Measurements from ENCODE around the gene LOXHD1. TPM values are rescaled to one million over a fixed set of nuclear protein-coding genes. Genes with fewer than 3 reads are reported as not detected.

The LOXHD1 gene
- total and polyA plus RNA-seq, 2 donors (not counting 1 experiment from before 2014, with no cell fraction given) = not detected

DNA sequence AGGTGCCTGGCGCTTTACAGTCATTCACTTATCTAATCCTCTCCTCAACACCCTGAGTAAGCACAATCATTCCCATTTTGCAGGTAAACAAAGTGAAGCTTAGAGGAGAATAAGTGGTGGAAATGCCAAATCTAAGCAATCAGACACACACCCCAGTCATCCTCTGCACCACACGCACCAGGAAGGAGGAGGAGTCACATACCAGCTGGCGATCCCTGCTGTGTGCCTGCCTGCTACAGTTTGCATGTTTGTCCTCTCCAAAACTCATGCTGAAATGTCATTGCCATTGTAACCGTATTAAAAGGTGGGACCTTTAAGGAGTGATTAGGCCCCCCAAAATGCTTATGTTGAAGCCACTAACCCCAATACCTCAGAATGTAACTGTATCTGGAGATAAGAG is 93.7 kb downstream of the LOXHD1 start:
- no peaks in the 10 kb centered on the region for H3K4me1 Mint-ChIP-seq
- Histone ChIP-seq H3K4me2 (replicated peaks; ENCODE audit: low read depth, low read length, poor library complexity, severe bottlenecking) (no peak overlapping the region), H3K4me3 (ENCODE audit: control extremely low read depth in 1 of 5, extremely low read depth in 1 of 5, insufficient read depth in 1 of 5, low read depth in 2 of 5, low read length in 4 of 5) (no peak overlapping the region), H3K4me1 (ENCODE audit: control insufficient read depth in 2 of 2, insufficient read depth in 2 of 2, low read length in 2 of 2) (no peaks in the 10 kb centered on the region), H3K27me3 (replicated peaks in 1 of 4; ENCODE audit: control extremely low read depth in 1 of 4, control insufficient read depth in 3 of 4, insufficient read depth in 4 of 4, low read length in 3 of 4) (no peaks in the 10 kb centered on the region), H3K9ac (ENCODE audit: low read length) (no peak overlapping the region), H3K36me3 (replicated peaks in 1 of 2; ENCODE audit: control extremely low read depth in 1 of 2, control insufficient read depth in 1 of 2, extremely low read depth in 1 of 2, insufficient read depth in 2 of 2, low read length in 1 of 2) (no peaks in the 10 kb centered on the region), H3K9me3 (ENCODE audit: control extremely low read depth in 1 of 3, control insufficient read depth in 2 of 3, insufficient read depth in 1 of 3, low read length in 2 of 3) (no peaks in the 10 kb centered on the region), H2AFZ (ENCODE audit: insufficient read depth, low read depth, low read length, poor library complexity, severe bottlenecking) (no peak overlapping the region), H4K20me1 (ENCODE audit: control insufficient read depth, insufficient read depth, low read length, poor library complexity, severe bottlenecking) (no peaks in the 10 kb centered on the region), H3K27ac (ENCODE audit: low read length in 2 of 2) (no peak overlapping the region), H3K79me2 (ENCODE audit: control insufficient read depth, insufficient read depth, low read length) (no peaks in the 10 kb centered on the region)
- CTCF ChIA-PET = no interaction called here
- H3K27ac Mint-ChIP-seq = no peak overlapping the region
- no peak overlapping the region for H3K4me3 Mint-ChIP-seq
- intact Hi-C loops (cut with micrococcal nuclease) = no loop called here
- POLR2A ChIA-PET = no interaction called here
- H3K9me3 Mint-ChIP-seq (ENCODE audit: insufficient read depth) = no peaks in the 10 kb centered on the region
- no peak for DNase-seq
- no CpG with 5 or more reads among the region's 4 CpGs for WGBS (ENCODE audit: insufficient coverage)
- peaks cover 11% of the 10 kb centered on the region for H3K27me3 Mint-ChIP-seq
- TF ChIP-seq EZH2 (IDR thresholded peaks at IDR 0.05; ENCODE audit: borderline replicate concordance, insufficient read depth, low read depth, low read length, poor library complexity, severe bottlenecking) = no peak
- TF ChIP-seq, protein P1, sequence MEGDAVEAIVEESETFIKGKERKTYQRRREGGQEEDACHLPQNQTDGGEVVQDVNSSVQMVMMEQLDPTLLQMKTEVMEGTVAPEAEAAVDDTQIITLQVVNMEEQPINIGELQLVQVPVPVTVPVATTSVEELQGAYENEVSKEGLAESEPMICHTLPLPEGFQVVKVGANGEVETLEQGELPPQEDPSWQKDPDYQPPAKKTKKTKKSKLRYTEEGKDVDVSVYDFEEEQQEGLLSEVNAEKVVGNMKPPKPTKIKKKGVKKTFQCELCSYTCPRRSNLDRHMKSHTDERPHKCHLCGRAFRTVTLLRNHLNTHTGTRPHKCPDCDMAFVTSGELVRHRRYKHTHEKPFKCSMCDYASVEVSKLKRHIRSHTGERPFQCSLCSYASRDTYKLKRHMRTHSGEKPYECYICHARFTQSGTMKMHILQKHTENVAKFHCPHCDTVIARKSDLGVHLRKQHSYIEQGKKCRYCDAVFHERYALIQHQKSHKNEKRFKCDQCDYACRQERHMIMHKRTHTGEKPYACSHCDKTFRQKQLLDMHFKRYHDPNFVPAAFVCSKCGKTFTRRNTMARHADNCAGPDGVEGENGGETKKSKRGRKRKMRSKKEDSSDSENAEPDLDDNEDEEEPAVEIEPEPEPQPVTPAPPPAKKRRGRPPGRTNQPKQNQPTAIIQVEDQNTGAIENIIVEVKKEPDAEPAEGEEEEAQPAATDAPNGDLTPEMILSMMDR (IDR thresholded peaks at IDR 0.05) = no peak
- ATAC-seq (ENCODE audit: low read depth) = no peak

DNA sequence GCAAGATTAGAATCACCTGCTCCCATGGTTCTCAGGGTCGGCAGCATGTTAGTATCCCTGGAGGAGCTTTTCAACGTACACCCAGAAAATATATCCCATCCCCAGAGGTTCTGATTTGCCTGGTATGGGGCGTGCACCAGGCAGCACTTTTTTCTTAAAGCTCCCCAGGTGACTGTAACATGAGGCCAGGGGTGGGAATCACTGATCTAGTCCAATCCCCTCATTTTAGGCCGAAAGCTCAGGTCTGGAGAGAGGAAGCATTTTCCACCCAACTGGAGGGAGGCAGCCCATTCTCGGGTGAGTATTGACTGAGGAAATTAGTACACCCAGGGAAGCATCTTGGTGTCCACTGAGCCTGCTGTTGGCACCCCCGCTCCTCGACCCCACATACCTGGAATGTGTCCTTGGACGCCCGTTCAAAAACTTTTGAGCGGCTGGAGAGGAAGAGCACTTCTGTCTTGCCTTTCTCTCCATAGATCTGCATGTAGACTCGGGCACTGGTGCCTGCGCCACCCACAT is 94.3 kb downstream of the LOXHD1 start:
- ChIA-PET CTCF (no interaction called here), POLR2A (no interaction called here)
- intact Hi-C loops (cut with micrococcal nuclease) = no loop called here
- no peaks in the 10 kb centered on the region for H3K36me3 ChIP-seq (replicated peaks in 1 of 2; ENCODE audit: control extremely low read depth in 1 of 2, control insufficient read depth in 1 of 2, extremely low read depth in 1 of 2, insufficient read depth in 2 of 2, low read length in 1 of 2)
- H3K4me1 ChIP-seq (ENCODE audit: control insufficient read depth in 2 of 2, insufficient read depth in 2 of 2, low read length in 2 of 2) = no peaks in the 10 kb centered on the region
- H2AFZ ChIP-seq (ENCODE audit: insufficient read depth, low read depth, low read length, poor library complexity, severe bottlenecking) = no peak overlapping the region
- no peaks in the 10 kb centered on the region for H4K20me1 ChIP-seq (ENCODE audit: control insufficient read depth, insufficient read depth, low read length, poor library complexity, severe bottlenecking)
- ATAC-seq (ENCODE audit: low read depth) (no peak), DNase-seq (no peak)
- no peak overlapping the region for H3K4me2 ChIP-seq (replicated peaks; ENCODE audit: low read depth, low read length, poor library complexity, severe bottlenecking)
- no peaks in the 10 kb centered on the region for H3K27me3 ChIP-seq (replicated peaks in 1 of 4; ENCODE audit: control extremely low read depth in 1 of 4, control insufficient read depth in 3 of 4, insufficient read depth in 4 of 4, low read length in 3 of 4)
- no peaks in the 10 kb centered on the region for H3K9me3 Mint-ChIP-seq (ENCODE audit: insufficient read depth)
- 84% methylated on average over 10 of the region's 12 CpGs for WGBS (ENCODE audit: insufficient coverage)
- H3K27me3 Mint-ChIP-seq = peaks cover 11% of the 10 kb centered on the region
- TF ChIP-seq EZH2 (IDR thresholded peaks at IDR 0.05; ENCODE audit: borderline replicate concordance, insufficient read depth, low read depth, low read length, poor library complexity, severe bottlenecking) = no peak
- TF ChIP-seq, protein P1 (IDR thresholded peaks at IDR 0.05) = no peak
- H3K27ac ChIP-seq (ENCODE audit: low read length in 2 of 2) = no peak overlapping the region
- H3K4me3 ChIP-seq (ENCODE audit: control extremely low read depth in 1 of 5, extremely low read depth in 1 of 5, insufficient read depth in 1 of 5, low read depth in 2 of 5, low read length in 4 of 5) = no peak overlapping the region
- H3K9me3 ChIP-seq (ENCODE audit: control extremely low read depth in 1 of 3, control insufficient read depth in 2 of 3, insufficient read depth in 1 of 3, low read length in 2 of 3) = no peaks in the 10 kb centered on the region
- no peak overlapping the region for H3K27ac Mint-ChIP-seq
- H3K4me1 Mint-ChIP-seq = no peaks in the 10 kb centered on the region
- H3K4me3 Mint-ChIP-seq = no peak overlapping the region
- H3K79me2 ChIP-seq (ENCODE audit: control insufficient read depth, insufficient read depth, low read length) = no peaks in the 10 kb centered on the region
- no peak overlapping the region for H3K9ac ChIP-seq (ENCODE audit: low read length)

Data from B cell (primary cell).